ENCODE measurements around the gene COL26A1.

Gene COL26A1

DNA sequence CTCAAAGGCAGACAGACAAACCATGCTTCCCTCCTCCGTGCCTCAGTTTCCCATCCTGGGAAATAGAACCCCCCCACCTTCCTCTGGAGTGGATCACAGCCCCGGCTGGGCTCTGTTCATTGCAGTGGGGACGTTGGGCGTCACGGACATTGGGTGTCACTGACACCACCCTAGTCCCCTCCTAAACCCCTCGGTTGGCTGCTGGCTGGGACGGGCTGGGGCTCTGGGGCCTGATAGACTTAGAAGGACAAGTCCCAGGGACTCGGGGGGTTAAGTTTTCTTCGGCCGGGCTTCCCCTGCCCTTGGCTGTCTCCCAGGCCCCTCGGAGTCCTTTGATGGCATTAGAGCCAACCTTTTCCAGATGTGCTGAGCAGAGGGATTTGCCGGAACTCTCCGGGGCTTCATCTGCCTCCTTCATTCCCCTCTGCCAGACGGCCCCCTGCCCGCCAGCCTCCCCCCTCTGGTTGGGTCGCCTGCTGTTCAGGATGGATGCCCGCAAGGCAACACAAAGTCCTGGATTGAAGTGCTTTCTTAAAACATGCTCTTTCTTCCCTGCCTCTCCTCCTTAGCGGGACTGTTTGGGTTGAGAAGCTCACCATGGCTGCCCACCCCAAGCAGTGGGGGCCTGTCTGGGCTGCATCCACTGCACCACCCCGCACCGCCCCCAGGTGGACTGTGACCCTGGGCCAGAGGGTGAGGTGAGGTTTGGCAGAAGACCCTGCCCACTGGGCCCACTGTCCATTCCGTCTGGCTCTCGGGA lies 73.0 kb downstream of the COL26A1 start:
- in situ Hi-C loops (cut with HindIII; ENCODE audit: low sequenced_read_pairs): no loop called here
- TF ChIP-seq, protein P1, sequence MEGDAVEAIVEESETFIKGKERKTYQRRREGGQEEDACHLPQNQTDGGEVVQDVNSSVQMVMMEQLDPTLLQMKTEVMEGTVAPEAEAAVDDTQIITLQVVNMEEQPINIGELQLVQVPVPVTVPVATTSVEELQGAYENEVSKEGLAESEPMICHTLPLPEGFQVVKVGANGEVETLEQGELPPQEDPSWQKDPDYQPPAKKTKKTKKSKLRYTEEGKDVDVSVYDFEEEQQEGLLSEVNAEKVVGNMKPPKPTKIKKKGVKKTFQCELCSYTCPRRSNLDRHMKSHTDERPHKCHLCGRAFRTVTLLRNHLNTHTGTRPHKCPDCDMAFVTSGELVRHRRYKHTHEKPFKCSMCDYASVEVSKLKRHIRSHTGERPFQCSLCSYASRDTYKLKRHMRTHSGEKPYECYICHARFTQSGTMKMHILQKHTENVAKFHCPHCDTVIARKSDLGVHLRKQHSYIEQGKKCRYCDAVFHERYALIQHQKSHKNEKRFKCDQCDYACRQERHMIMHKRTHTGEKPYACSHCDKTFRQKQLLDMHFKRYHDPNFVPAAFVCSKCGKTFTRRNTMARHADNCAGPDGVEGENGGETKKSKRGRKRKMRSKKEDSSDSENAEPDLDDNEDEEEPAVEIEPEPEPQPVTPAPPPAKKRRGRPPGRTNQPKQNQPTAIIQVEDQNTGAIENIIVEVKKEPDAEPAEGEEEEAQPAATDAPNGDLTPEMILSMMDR (IDR thresholded peaks at IDR 0.05; ENCODE audit: low read depth, low read length, missing control alignments): no peak
- no peak for DNase-seq (ENCODE audit: low read depth)
- H3K4me3 ChIP-seq (ENCODE audit: low read depth, low read length): no peak overlapping the region

DNA sequence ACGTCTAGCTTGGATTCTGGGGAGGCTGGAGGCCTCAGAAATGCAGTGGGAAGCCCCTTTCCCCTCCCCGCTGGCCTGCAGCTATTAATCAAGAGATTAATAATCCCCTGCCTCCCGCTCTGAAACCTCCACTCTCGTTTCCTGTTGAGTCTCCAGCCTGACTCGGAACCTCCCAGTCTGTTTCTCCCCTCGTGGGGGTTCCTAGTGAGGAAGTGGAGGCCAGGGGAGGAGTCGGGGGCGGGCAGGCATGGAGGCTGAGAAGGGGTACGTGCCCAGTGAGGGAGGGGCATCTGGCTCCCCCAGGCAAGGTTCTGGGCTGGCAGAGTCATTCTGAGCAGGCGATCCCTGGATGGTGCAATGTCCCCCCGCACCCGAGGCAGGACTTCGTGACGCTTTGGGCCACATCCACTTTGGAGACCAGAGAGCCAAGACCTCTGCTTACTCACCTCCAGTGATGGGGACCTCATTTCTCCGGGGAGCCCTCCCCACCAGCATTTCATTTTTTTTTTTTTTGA lies 73.6 kb downstream of the COL26A1 start:
- DNase-seq (ENCODE audit: low read depth): no peak
- in situ Hi-C loops (cut with HindIII; ENCODE audit: low sequenced_read_pairs): no loop called here
- H3K4me3 ChIP-seq (ENCODE audit: low read depth, low read length): no peak overlapping the region
- TF ChIP-seq, protein P1 (IDR thresholded peaks at IDR 0.05; ENCODE audit: low read depth, low read length, missing control alignments): no peak

- DNase-seq (ENCODE audit: low read depth): no peak
- in situ Hi-C loops (cut with HindIII; ENCODE audit: low sequenced_read_pairs): no loop called here
- TF ChIP-seq, protein P1 (IDR thresholded peaks at IDR 0.05; ENCODE audit: low read depth, low read length, missing control alignments): no peak
- H3K4me3 ChIP-seq (ENCODE audit: low read depth, low read length): no peak overlapping the region
Observed at GRCh38 chr7:101436857-101437576, 74.3 kb downstream of the COL26A1 start.

DNA sequence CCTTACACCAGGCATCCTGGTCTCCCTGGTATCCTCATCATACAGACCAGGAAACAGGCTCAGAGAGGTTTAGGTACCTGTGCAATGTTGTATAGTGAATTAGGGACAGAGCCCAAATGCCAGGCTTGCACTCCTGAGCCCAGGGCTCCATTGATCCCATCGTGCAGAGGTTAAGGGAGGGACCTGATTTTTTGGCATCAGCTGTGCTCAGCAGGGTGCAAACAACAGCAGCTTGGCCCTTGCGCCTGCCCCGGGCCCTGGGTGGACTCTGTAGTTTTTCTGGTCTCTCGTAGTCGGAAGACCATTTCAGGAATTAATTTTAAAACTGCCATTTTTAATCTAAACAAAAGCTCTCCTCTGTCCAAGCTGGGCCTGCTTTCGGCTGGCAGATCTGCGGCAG lies 79.2 kb downstream of the COL26A1 start:
- TF ChIP-seq, protein P1 (IDR thresholded peaks at IDR 0.05; ENCODE audit: low read depth, low read length, missing control alignments): no peak
- H3K4me3 ChIP-seq (ENCODE audit: low read depth, low read length): no peak overlapping the region
- in situ Hi-C loops (cut with HindIII; ENCODE audit: low sequenced_read_pairs): no loop called here
- DNase-seq (ENCODE audit: low read depth): no peak

- no peak overlapping the region for H3K4me3 ChIP-seq (ENCODE audit: low read depth, low read length)
- in situ Hi-C loops (cut with HindIII; ENCODE audit: low sequenced_read_pairs): no loop called here
- TF ChIP-seq, protein P1 (IDR thresholded peaks at IDR 0.05; ENCODE audit: low read depth, low read length, missing control alignments): no peak
- no peak for DNase-seq (ENCODE audit: low read depth)
Observed at GRCh38 chr7:101442426-101443070, 79.9 kb downstream of the COL26A1 start.

DNA sequence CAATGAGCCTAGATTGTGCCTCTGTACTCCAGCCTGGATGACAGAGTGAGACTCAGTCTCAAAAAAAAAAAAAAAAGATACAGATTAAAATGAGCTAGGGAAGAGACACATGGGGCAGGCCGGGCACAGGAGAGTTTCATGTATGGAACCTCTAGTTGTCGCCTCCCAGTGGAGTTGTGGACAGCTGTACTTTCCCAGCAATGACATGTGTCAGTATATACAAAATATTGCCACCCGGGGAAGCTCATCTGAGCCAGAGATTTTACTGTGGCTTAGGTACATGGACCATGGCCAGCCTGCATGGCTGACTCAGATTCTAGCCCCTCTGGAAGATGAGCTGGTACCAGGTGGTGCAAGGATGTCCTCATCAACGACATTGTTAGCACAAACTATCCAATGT lies 87.4 kb downstream of the COL26A1 start:
- no peak for DNase-seq (ENCODE audit: low read depth)
- H3K4me3 ChIP-seq (ENCODE audit: low read depth, low read length): no peak overlapping the region
- TF ChIP-seq, protein P1 (IDR thresholded peaks at IDR 0.05; ENCODE audit: low read depth, low read length, missing control alignments): no peak
- in situ Hi-C loops (cut with HindIII; ENCODE audit: low sequenced_read_pairs): no loop called here

Measured in astrocyte of the cerebellum (primary cell).